Neutrophil (primary cell): ENCODE measurements around the gene ARRDC5.
A peak's percentile ranks its signal among the peaks of the same experiment; 100 is the strongest.
"Not testable (repeated sequence)": the region's sequence is repeated elsewhere in the genome, so short reads cannot be mapped to it uniquely, and the experiment has no call there.

Experiments
- H3K27ac ChIP-seq: fragments of 200-600 bp; sonication (generic); 2 replicates; pipeline ENCODE4 v1.5.1; 2016; ENCODE audit warnings: mild to moderate bottlenecking, moderate library complexity
- H3K27me3 ChIP-seq: fragments of 200-600 bp; sonication (generic); 2 replicates; pipeline ENCODE4 v1.6.0; 2016; ENCODE audit warnings: mild to moderate bottlenecking
- H3K36me3 ChIP-seq: fragments of 200-600 bp; sonication (generic); 2 replicates; pipeline ENCODE4 v1.5.1; 2017
- H3K4me1 ChIP-seq, 2 experiments: fragments of 200-600 bp in 1 of 2; sonication (generic) in 1 of 2; 1 replicate in 1 of 2; 2 replicates in 1 of 2; pipeline versions ENCODE4 v1.5.1 to v1.6.1; 2013 to 2016; ENCODE audit warnings: low read depth in 1 of 2, low read length in 1 of 2, mild to moderate bottlenecking in 1 of 2, moderate library complexity in 1 of 2; ENCODE audit not compliant: control insufficient read depth in 1 of 2, insufficient read depth in 1 of 2
- H3K4me3 ChIP-seq, 2 experiments: fragments of 200-600 bp in 1 of 2; sonication (generic) in 1 of 2; 1 replicate in 1 of 2; 2 replicates in 1 of 2; pipeline ENCODE4 v1.5.1; 2013 to 2016; ENCODE audit warnings: low read depth in 1 of 2, low read length in 1 of 2, mild to moderate bottlenecking in 1 of 2, moderate library complexity in 1 of 2
- H3K9me3 ChIP-seq: fragments of 200-600 bp; sonication (generic); 2 replicates; pipeline ENCODE4 v1.5.1; 2016
- CTCF ChIP-seq: fragments of 200-600 bp; sonication (generic); IDR thresholded peaks from 2 replicates; pipeline ENCODE4 v1.5.1; 2016; ENCODE audit warnings: antibody characterized with exemption

ARRDC5 gene

GRCh38 chr19:4896372-4896771 is 6.3 kb downstream of the ARRDC5 start:
- no peaks in the 10 kb centered on the region for H3K36me3 ChIP-seq
- no peak for TF ChIP-seq CTCF
- H3K9me3 ChIP-seq: no peaks in the 10 kb centered on the region
- peak overlapping the region; percentile 17 to 21 for H3K4me3 ChIP-seq
- H3K27me3 ChIP-seq: no peaks in the 10 kb centered on the region
- H3K27ac ChIP-seq: peak overlapping the region; percentile 83
- H3K4me1 ChIP-seq: peaks cover 47 to 51% of the 10 kb centered on the region in 2 experiments

- not testable (repeated sequence) for H3K27ac ChIP-seq, H3K4me3 ChIP-seq, H3K9me3 ChIP-seq, H3K27me3 ChIP-seq
- H3K4me1 ChIP-seq: peaks cover 34% of the 10 kb centered on the region in 2 experiments
- peaks cover 11% of the 10 kb centered on the region for H3K36me3 ChIP-seq
Measured at GRCh38 chr19:4892962-4893361, 9.7 kb downstream of the ARRDC5 start.

DNA sequence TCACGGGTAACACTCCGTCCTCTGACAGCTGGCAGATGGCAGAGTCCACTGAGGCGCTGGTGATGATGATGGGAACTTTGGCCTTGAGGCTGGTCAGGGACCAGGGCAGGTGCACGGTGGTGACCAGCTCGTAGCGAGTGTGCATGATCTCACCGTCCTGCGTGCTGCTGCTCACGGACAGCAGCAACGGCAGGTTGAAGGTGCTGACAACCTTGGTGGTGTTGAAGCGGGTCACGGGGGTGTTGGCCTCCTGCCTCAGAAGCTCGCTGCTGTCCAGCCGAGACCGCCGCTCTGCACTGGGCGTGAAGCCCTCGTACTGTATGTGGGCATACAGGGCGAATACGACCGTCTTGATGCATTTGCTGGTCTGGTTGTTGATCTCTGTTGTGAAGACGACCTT is 11.6 kb downstream of the ARRDC5 start:
- Histone ChIP-seq H3K4me3 (no peak overlapping the region), H3K27me3 (no peaks in the 10 kb centered on the region), H3K27ac (no peak overlapping the region), H3K36me3 (peaks cover 11% of the 10 kb centered on the region), H3K9me3 (no peaks in the 10 kb centered on the region), H3K4me1 (peaks cover 15 to 16% of the 10 kb centered on the region in 2 experiments)
- no peak for TF ChIP-seq CTCF

DNA sequence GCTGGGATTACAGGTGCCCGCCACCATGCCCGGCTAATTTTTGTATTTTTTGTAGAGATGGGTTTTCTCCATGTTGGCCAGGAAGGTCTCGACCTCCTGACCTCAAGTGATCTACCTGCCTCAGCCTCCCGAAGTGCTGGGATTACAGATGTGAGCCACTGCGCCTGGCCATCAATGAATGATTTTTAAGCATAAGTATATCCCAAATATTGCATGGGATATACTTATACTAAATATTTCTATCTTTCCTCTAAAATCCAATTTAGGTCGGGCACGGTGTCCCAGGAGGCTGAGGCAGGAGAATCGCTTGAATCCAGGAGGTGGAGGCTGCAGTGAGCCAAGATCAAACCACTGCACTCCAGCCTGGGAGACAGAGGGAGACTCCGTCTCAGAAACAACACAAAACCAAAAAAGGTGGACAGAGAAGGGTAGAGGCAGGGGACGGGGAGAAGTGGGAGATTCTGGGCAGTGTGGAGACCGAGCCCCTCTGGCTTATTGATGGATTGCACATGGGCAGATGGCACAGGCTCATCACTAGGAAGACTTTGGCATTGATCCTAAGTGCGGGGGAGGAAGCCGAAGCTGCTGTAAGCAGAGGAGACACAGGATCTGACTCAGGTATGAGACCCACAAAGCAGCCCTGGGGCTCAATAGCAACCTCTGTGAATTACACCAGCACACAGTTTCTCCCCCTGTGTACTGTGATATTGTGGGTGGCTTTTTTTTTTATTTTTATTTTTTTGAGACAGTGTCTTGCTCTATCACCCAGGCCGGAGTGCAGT is 13.5 kb downstream of the ARRDC5 start:
- Histone ChIP-seq H3K9me3 (no peaks in the 10 kb centered on the region), H3K27ac (no peak overlapping the region), H3K36me3 (peaks cover 11% of the 10 kb centered on the region), H3K4me3 (no peak overlapping the region), H3K4me1 (no peaks in the 10 kb centered on the region), H3K27me3 (no peaks in the 10 kb centered on the region)
- no peak for TF ChIP-seq CTCF

GRCh38 chr19:4887803-4888202 is 14.9 kb downstream of the ARRDC5 start:
- not testable (repeated sequence) for H3K9me3 ChIP-seq, H3K27me3 ChIP-seq, H3K4me1 ChIP-seq, H3K27ac ChIP-seq, H3K4me3 ChIP-seq
- H3K36me3 ChIP-seq: peaks cover 11% of the 10 kb centered on the region

- H3K27me3 ChIP-seq, H3K36me3 ChIP-seq, H3K4me1 ChIP-seq, H3K4me3 ChIP-seq, H3K27ac ChIP-seq, H3K9me3 ChIP-seq: not testable (repeated sequence)
Measured at GRCh38 chr19:4884993-4885392, 17.7 kb downstream of the ARRDC5 start.

GRCh38 chr19:4882874-4883273 is 19.8 kb downstream of the ARRDC5 start:
- H3K36me3 ChIP-seq, H3K4me3 ChIP-seq, H3K27ac ChIP-seq, H3K9me3 ChIP-seq: not testable (repeated sequence)
- H3K4me1 ChIP-seq: peaks cover 15 to 19% of the 10 kb centered on the region in 2 experiments
- H3K27me3 ChIP-seq: peaks cover 10% of the 10 kb centered on the region
